Epithelial cell of esophagus (primary cell): ENCODE measurements around the gene GJC2.
"Not testable (repeated sequence)": the region's sequence is repeated elsewhere in the genome, so short reads cannot be mapped to it uniquely, and the experiment has no call there.

Experiments used
- DNase-seq: peaks from one replicate; pipeline ENCODE4 v3.0.0; 2010; ENCODE audit warnings: low read depth
- H3K4me3 ChIP-seq: 2 replicates; pipeline ENCODE4 v1.5.1; 2011; ENCODE audit warnings: mild to moderate bottlenecking, low read length, control low read depth
- CTCF ChIP-seq: IDR thresholded peaks from 2 replicates; pipeline ENCODE4 v1.5.1; 2011; ENCODE audit warnings: low read depth, mild to moderate bottlenecking, low read length, control low read depth, inconsistent platforms; ENCODE audit not compliant: insufficient read depth; ENCODE audit errors: missing control alignments

Gene GJC2

GRCh38 chr1:228185641-228185965 is 35.9 kb downstream of the GJC2 start:
- no peak for TF ChIP-seq CTCF
- no peak for DNase-seq
- no peak overlapping the region for H3K4me3 ChIP-seq

GRCh38 chr1:228188249-228188648 is 38.5 kb downstream of the GJC2 start:
- not testable (repeated sequence) for DNase-seq, H3K4me3 ChIP-seq

- DNase-seq: no peak
- no peak overlapping the region for H3K4me3 ChIP-seq
- no peak for TF ChIP-seq CTCF
Measured at GRCh38 chr1:228190182-228190581, 40.5 kb downstream of the GJC2 start.

- H3K4me3 ChIP-seq: no peak overlapping the region
- no peak for TF ChIP-seq CTCF
- no peak for DNase-seq
Measured at GRCh38 chr1:228190778-228191177, 41.0 kb downstream of the GJC2 start.

GRCh38 chr1:228194436-228194835 is 44.7 kb downstream of the GJC2 start:
- TF ChIP-seq CTCF: no peak
- H3K4me3 ChIP-seq: no peak overlapping the region

GRCh38 chr1:228194921-228195812 is 45.4 kb downstream of the GJC2 start:
- no peak overlapping the region for H3K4me3 ChIP-seq
- TF ChIP-seq CTCF: no peak
- DNase-seq: no peak

More at GRCh38 chr1:228194436-228194835, 44.7 kb downstream of the GJC2 start:
- DNase-seq: no peak

GRCh38 chr1:228197555-228198147 is 47.9 kb downstream of the GJC2 start:
- TF ChIP-seq CTCF: no peak
- no peak for DNase-seq
- no peak overlapping the region for H3K4me3 ChIP-seq
